Fibroblast of lung (primary cell): Measurements from ENCODE around the gene PDIK1L.

Experiments
- EZH2 ChIP-seq: IDR thresholded peaks from 2 replicates; pipeline ENCODE4 v1.5.1; 2012; ENCODE audit warnings: low read length, control low read depth, mild to moderate bottlenecking; ENCODE audit errors: missing control alignments
- TF ChIP-seq, protein P1 (sequence below), 2 donors: IDR thresholded peaks in 1 of 2; conservative IDR thresholded peaks in 1 of 2; 1 replicate in 1 of 2; 2 replicates in 1 of 2; pipeline ENCODE4 v1.5.1; 2011 to 2012; ENCODE audit warnings: low read length in 2 of 2, control low read depth in 1 of 2, inconsistent platforms in 1 of 2, low read depth in 1 of 2, mild to moderate bottlenecking in 1 of 2

DNA sequence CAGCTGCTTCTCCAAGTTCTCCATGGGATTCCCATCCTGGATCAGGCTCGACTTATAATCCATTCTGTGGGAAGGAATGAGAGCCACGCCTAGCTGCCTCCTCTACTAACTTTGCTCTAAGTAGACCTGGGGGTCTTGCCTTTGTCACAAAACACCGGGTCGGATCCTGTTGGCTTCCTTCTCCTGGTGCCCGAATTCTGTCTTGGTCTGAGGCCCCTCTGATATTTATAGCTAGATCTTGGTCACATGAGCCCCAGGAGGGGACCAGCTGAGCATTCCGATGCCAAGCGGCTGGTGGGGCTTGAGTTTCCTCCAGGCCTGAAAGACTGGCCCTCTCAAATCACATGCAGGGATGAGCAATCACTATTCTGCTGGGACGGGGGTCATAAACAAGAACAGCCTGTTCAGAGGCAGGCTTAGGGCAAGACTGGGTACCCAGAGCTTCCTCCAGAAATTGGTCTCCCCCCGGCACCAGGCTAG is 44.2 kb upstream of the PDIK1L start, which contains the start of gene TRIM63:
- TF ChIP-seq, protein P1, sequence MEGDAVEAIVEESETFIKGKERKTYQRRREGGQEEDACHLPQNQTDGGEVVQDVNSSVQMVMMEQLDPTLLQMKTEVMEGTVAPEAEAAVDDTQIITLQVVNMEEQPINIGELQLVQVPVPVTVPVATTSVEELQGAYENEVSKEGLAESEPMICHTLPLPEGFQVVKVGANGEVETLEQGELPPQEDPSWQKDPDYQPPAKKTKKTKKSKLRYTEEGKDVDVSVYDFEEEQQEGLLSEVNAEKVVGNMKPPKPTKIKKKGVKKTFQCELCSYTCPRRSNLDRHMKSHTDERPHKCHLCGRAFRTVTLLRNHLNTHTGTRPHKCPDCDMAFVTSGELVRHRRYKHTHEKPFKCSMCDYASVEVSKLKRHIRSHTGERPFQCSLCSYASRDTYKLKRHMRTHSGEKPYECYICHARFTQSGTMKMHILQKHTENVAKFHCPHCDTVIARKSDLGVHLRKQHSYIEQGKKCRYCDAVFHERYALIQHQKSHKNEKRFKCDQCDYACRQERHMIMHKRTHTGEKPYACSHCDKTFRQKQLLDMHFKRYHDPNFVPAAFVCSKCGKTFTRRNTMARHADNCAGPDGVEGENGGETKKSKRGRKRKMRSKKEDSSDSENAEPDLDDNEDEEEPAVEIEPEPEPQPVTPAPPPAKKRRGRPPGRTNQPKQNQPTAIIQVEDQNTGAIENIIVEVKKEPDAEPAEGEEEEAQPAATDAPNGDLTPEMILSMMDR (conservative IDR thresholded peaks at IDR 0.05 in 1 of 2, IDR thresholded peaks at IDR 0.05 in 1 of 2; ENCODE audit: low read depth in 1 of 2, low read length in 2 of 2): no peak
- TF ChIP-seq EZH2: no peak
